Coronary artery (tissue), 2 donors: ENCODE measurements around the gene GTF2IRD1.

Experiments used
- DNase-seq: peaks from one replicate; pipeline ENCODE4 v3.0.0-alpha.2; 2017; ENCODE audit warnings: low spot score
- H3K27ac ChIP-seq, 2 donors: fragments of 200-600 bp; sonication (generic); one replicate each; pipeline ENCODE4 v1.5.1; 2016 to 2019
- H3K4me3 ChIP-seq: fragments of 200-600 bp; sonication (generic); 2 replicates; pipeline ENCODE4 v1.5.1; 2016; ENCODE audit warnings: mild to moderate bottlenecking, moderate library complexity
- CTCF ChIP-seq: fragments of 200-600 bp; sonication (generic); IDR thresholded peaks from one replicate; pipeline ENCODE4 v1.5.1; 2019; ENCODE audit warnings: antibody characterized with exemption

GTF2IRD1 gene

GRCh38 chr7:74501298-74501697, 47.6 kb downstream of the GTF2IRD1 start:
- DNase-seq, result no peak
- no peak for TF ChIP-seq CTCF

GRCh38 chr7:74502216-74502891, 48.6 kb downstream of the GTF2IRD1 start:
- TF ChIP-seq CTCF, result no peak
- Histone ChIP-seq H3K4me3 (no peak overlapping the region), H3K27ac (no peak overlapping the region)
- DNase-seq, result no peak

More at GRCh38 chr7:74501298-74501697, 47.6 kb downstream of the GTF2IRD1 start:
- no peak overlapping the region for H3K4me3 ChIP-seq
- peak overlapping the region in 1 of 2 donors; percentile 4 for H3K27ac ChIP-seq

GRCh38 chr7:74503061-74503460, 49.4 kb downstream of the GTF2IRD1 start:
- H3K27ac ChIP-seq, result no peak overlapping the region
- no peak for DNase-seq
- TF ChIP-seq CTCF, result no peak
- H3K4me3 ChIP-seq, result no peak overlapping the region

GRCh38 chr7:74503943-74504342, 50.2 kb downstream of the GTF2IRD1 start:
- no peak for TF ChIP-seq CTCF
- H3K27ac ChIP-seq, result no peak overlapping the region
- no peak overlapping the region for H3K4me3 ChIP-seq
- DNase-seq, result no peak

GRCh38 chr7:74505471-74506324, 52.0 kb downstream of the GTF2IRD1 start:
- DNase-seq, result no peak
- Histone ChIP-seq H3K4me3 (no peak overlapping the region), H3K27ac (no peak overlapping the region)
- TF ChIP-seq CTCF, result no peak

- Histone ChIP-seq H3K27ac (no peak overlapping the region), H3K4me3 (no peak overlapping the region)
- no peak for TF ChIP-seq CTCF
- DNase-seq, result no peak
Measured at GRCh38 chr7:74506325-74506724, 52.6 kb downstream of the GTF2IRD1 start.
